GM18502 (cell line): ENCODE results near the gene NSMCE3.

Experiments
- ATAC-seq: cut with Tn5 transposase; IDR thresholded peaks from one replicate; pipeline ENCODE4 v1.9.1; 2021; ENCODE audit warnings: mild to moderate bottlenecking; ENCODE audit not compliant: unreplicated experiment, poor library complexity

The NSMCE3 gene

DNA sequence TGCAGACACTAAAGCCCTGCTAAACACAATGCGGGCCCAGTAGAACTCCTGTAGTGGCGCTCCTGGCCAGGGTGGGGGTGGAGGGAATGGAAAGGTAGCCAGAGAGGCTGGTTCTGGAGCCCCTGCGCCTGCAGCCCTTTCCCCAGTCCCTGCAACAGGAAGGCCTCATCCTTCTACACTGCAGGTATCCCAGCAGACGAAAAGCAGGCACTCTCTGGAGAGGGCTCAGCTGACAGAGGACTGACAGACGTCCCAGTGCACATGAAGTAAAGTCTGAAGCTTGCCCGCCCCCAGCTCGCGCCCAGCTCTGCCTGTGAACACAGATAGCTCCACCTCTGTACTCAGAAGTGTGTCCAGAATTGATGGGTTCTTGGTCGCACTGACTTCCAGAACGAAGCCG is 46.0 kb downstream of the NSMCE3 start:
- ATAC-seq: no peak

GRCh38 chr15:29222129-29222853 is 47.3 kb downstream of the NSMCE3 start:
- no peak for ATAC-seq

DNA sequence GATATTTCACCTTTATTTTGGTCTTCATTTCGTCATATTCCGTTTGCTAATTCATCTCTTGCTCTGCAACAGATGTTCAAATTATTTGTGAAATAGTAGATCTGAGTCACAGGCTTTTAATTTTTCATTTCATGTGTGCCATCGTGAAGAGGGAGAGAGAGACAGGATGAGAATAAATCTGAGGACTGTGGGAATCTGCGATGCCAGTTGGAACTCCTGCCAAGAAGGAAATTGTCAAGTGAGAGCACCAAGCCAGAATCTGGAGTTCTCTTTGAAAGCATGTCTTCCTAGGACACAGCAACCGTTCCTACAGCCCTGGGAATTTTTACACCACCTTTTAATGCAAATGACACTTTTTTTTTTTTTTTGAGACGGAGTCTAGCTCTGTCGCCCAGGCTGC is 48.8 kb downstream of the NSMCE3 start:
- ATAC-seq: no peak

DNA sequence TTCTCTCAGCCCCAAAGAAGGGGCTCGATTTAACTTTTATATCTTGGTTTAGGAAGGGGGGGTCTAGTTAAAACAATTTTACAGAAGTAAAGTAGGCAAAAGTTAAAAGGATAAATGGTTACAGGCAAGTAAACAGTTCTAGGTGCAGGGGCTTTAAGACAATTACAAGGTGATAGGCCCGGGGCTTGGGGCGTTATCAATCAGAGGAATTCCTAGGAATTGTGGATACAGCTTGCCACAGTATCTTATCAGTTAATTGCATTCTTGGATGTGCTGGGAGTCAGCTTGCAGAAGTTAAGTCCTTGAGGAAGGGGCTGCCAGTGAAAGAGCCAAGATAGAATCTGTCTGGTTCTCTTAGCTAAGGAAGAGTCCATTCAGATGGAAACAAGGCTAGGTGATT is 52.7 kb downstream of the NSMCE3 start:
- no peak for ATAC-seq
